ENCODE data around the gene NRIP3. TPM values are rescaled to one million over a fixed set of nuclear protein-coding genes. Genes with fewer than 3 reads are reported as not detected.

The NRIP3 gene
- total and polyA plus RNA-seq, 4 donors, result under 0.01 to 1.0 (median 0.07) TPM; not detected in 1

- TF ChIP-seq ZBTB33 (IDR thresholded peaks at IDR 0.05) (no peak), SP1 (IDR thresholded peaks at IDR 0.05) (no peak)
Observed at GRCh38 chr11:9039198-9039597, 35.4 kb upstream of the NRIP3 start (continued).

DNA sequence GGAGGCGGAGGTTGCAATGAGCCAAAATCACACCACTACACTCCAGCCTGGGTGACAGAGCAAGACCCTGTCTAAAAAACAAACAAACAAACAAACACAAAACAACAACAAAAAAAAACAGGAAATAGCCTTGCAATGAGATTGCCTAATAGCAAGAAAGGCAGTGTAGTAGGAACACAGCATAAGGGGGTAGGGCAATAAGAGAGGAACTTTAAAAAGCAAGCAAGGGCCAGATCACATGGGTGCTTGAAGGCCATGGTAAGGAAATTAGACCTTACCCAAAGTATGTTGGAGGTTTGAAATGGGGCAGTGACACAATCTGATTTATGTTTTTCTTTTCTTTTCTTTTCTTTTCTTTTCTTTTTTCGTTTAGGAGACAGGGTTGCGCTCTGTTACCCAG lies 34.7 kb upstream of the NRIP3 start:
- Histone ChIP-seq H3K9me3 (ENCODE audit: control insufficient read depth in 4 of 4, low read length in 3 of 4) (peaks cover 1 to 6% (median 3%) of the 10 kb centered on the region in 4 donors), H3K27ac (ENCODE audit: low read depth in 1 of 2, low read length in 2 of 2) (no peak overlapping the region), H3K36me3 (ENCODE audit: control insufficient read depth in 4 of 4, insufficient read depth in 3 of 4, low read depth in 1 of 4, low read length in 3 of 4) (no peaks in the 10 kb centered on the region), H3K4me1 (ENCODE audit: control insufficient read depth in 4 of 4, insufficient read depth in 4 of 4, low read length in 3 of 4) (no peaks in the 10 kb centered on the region), H3K4me3 (ENCODE audit: low read depth in 1 of 3, low read length in 3 of 3) (no peak overlapping the region), H3K27me3 (ENCODE audit: control insufficient read depth in 4 of 4, insufficient read depth in 4 of 4, low read length in 3 of 4) (no peaks in the 10 kb centered on the region), H3K9ac (ENCODE audit: low read depth in 1 of 2, low read length in 2 of 2) (no peak overlapping the region)
- 79% methylated on average over 3 of the region's 3 CpGs for WGBS
- TF ChIP-seq ZBTB33 (IDR thresholded peaks at IDR 0.05) (no peak), SP1 (IDR thresholded peaks at IDR 0.05) (no peak), REST (IDR thresholded peaks at IDR 0.05) (no peak), GABPA (IDR thresholded peaks at IDR 0.05 in 1 of 2, conservative IDR thresholded peaks at IDR 0.05 in 1 of 2) (no peak), RXRA (IDR thresholded peaks at IDR 0.05) (no peak), YY1 (IDR thresholded peaks at IDR 0.05) (no peak), CTCF (IDR thresholded peaks at IDR 0.05; ENCODE audit: low read depth, low read length, missing input control) (no peak), FOXA2 (IDR thresholded peaks at IDR 0.05) (no peak), FOXA1 (IDR thresholded peaks at IDR 0.05) (no peak)
- no peak for DNase-seq (ENCODE audit: low spot score)

GRCh38 chr11:9037963-9038362 lies 34.2 kb upstream of the NRIP3 start:
- no peak overlapping the region for H3K4me3 ChIP-seq (ENCODE audit: low read depth in 1 of 3, low read length in 3 of 3)
- no peak overlapping the region for H3K27ac ChIP-seq (ENCODE audit: low read depth in 1 of 2, low read length in 2 of 2)
- no peak for DNase-seq (ENCODE audit: low spot score)
- H3K9ac ChIP-seq (ENCODE audit: low read depth in 1 of 2, low read length in 2 of 2), result no peak overlapping the region
- peaks cover 1 to 6% (median 3%) of the 10 kb centered on the region in 4 donors for H3K9me3 ChIP-seq (ENCODE audit: control insufficient read depth in 4 of 4, low read length in 3 of 4)
- 72% methylated on average over 1 of the region's 1 CpG for WGBS
- H3K36me3 ChIP-seq (ENCODE audit: control insufficient read depth in 4 of 4, insufficient read depth in 3 of 4, low read depth in 1 of 4, low read length in 3 of 4), result no peaks in the 10 kb centered on the region
- H3K27me3 ChIP-seq (ENCODE audit: control insufficient read depth in 4 of 4, insufficient read depth in 4 of 4, low read length in 3 of 4), result no peaks in the 10 kb centered on the region
- no peaks in the 10 kb centered on the region for H3K4me1 ChIP-seq (ENCODE audit: control insufficient read depth in 4 of 4, insufficient read depth in 4 of 4, low read length in 3 of 4)
- TF ChIP-seq TAF1 (conservative IDR thresholded peaks at IDR 0.05), result no peak
- TF ChIP-seq SP1 (IDR thresholded peaks at IDR 0.05), result no peak
- TF ChIP-seq GABPA (IDR thresholded peaks at IDR 0.05 in 1 of 2, conservative IDR thresholded peaks at IDR 0.05 in 1 of 2), result no peak
- no peak for TF ChIP-seq HNF4A (conservative IDR thresholded peaks at IDR 0.05)
- TF ChIP-seq JUND (IDR thresholded peaks at IDR 0.05), result no peak
- TF ChIP-seq ZBTB33 (IDR thresholded peaks at IDR 0.05), result no peak
- no peak for TF ChIP-seq FOXA1 (IDR thresholded peaks at IDR 0.05)
- TF ChIP-seq EGR1 (IDR thresholded peaks at IDR 0.05; ENCODE audit: low read depth in 2 of 2), result no peak
- TF ChIP-seq REST (IDR thresholded peaks at IDR 0.05), result no peak
- no peak for TF ChIP-seq RAD21 (IDR thresholded peaks at IDR 0.05)

All from liver (tissue), 9 donors.